HG03342 (cell line): ENCODE measurements around the gene ALAD.

Experiments
- ATAC-seq: cut with Tn5 transposase; IDR thresholded peaks from one replicate; pipeline ENCODE4 v1.9.1; 2021; ENCODE audit warnings: mild to moderate bottlenecking, moderate library complexity; ENCODE audit not compliant: unreplicated experiment

The ALAD gene

GRCh38 chr9:113350107-113350661, 50.9 kb downstream of the ALAD start:
- ATAC-seq = no peak

GRCh38 chr9:113349445-113350094, 51.5 kb downstream of the ALAD start, which contains the start of gene BSPRY:
Gene BSPRY (plus strand): TSS chr9:113349541. CDS start chr9:113349580, 39 bp downstream.
- peak; percentile 44 for ATAC-seq

GRCh38 chr9:113349066-113349444, 52.0 kb downstream of the ALAD start:
- ATAC-seq = no peak

- no peak for ATAC-seq
These were observed 52.6 kb downstream of the ALAD start for GRCh38 chr9:113348437-113348836.

DNA sequence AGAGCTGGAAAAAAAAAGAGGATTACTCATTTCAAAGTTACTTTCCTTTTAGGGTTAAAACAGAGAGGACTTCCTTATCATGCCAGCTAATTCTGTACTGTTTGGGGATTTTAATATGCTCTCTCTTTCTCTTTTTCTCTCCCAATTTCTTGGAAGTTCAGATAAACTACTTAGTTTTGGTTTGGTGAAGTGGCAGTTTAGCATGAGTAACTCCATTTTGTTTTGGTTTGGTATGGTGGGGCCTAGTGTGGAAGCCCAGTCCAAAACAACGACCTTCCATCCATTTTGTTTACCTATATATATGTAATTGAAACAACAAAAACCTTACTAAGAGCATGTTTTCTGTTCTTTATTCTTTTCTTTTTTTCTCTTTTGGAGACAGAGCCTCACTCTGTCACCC, 55.4 kb downstream of the ALAD start:
- ATAC-seq = no peak

DNA sequence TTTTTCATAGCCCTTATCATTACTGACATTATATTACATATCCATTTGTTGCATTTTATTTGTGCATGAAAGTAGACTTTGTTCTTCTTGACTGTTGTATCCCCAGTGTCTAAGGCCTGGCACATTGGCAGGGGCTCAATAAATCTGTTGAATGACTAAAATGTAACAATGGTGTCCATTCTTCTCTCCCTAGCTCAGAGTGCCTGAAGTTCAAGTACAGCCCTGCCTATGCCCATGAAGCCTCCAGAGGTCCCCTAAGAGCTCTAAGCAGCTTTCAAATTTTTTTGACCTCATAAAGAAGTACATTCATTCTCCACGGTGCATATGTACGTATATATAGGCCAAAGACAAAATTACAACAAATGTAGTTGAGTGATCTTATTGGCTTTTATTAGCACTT, 55.9 kb downstream of the ALAD start:
- ATAC-seq = no peak

- no peak for ATAC-seq
These were observed 57.3 kb downstream of the ALAD start for GRCh38 chr9:113343732-113344231.

- no peak for ATAC-seq
These were observed 59.2 kb downstream of the ALAD start for GRCh38 chr9:113341712-113342410.

- ATAC-seq = peak; percentile 98
These were observed 60.9 kb downstream of the ALAD start, which contains the start of gene WDR31 for GRCh38 chr9:113340011-113340699. Gene WDR31 (minus strand): TSS chr9:113340275. CDS start chr9:113332022, 8,253 bp downstream.

- ATAC-seq = no peak
These were observed 63.4 kb downstream of the ALAD start for GRCh38 chr9:113337714-113338113.
